ENCODE measurements around the gene ZDHHC5.

DNA sequence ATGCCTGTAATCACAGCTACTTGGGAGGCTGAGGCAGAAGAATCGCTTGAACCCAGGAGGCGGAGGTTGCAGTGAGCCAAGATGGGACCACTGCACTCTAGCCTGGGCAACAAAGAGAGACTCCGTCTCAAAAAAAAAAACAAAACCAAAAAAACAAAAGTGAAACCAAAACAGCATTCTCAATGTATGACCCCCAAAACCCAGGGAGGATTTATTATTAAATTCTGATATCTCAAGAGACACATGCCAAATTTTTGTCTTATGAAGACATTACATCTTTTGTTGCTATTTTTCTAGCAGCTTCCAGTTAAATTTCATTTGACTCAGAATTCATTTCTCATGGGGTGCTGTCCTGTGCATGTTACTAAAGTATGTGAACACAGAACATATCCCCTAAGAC lies 15.3 kb upstream of the ZDHHC5 start:
- no peak for TF ChIP-seq CEBPB (IDR thresholded peaks at IDR 0.05; ENCODE audit: low read depth, low read length)
- TF ChIP-seq POLR2A (IDR thresholded peaks at IDR 0.05; ENCODE audit: low read depth, low read length): no peak
- no peak for TF ChIP-seq CTCF (conservative IDR thresholded peaks at IDR 0.05; ENCODE audit: low read depth, low read length)
- no peak for TF ChIP-seq RAD21 (IDR thresholded peaks at IDR 0.05; ENCODE audit: low read length)
- no peak for TF ChIP-seq RCOR1 (IDR thresholded peaks at IDR 0.05; ENCODE audit: insufficient replicate concordance, low read length)
- TF ChIP-seq USF2 (IDR thresholded peaks at IDR 0.05; ENCODE audit: low read depth, low read length): no peak
- no peak for TF ChIP-seq MAFK (IDR thresholded peaks at IDR 0.05; ENCODE audit: low read depth, low read length)
- no peak for TF ChIP-seq BHLHE40 (IDR thresholded peaks at IDR 0.05; ENCODE audit: low read depth, low read length)
- no peak for TF ChIP-seq SMC3 (IDR thresholded peaks at IDR 0.05; ENCODE audit: low read depth, low read length)
- TF ChIP-seq CHD1 (IDR thresholded peaks at IDR 0.05; ENCODE audit: low read depth, low read length): no peak
- no peak for TF ChIP-seq RFX5 (IDR thresholded peaks at IDR 0.05; ENCODE audit: low read depth, low read length)
- TF ChIP-seq FOS (IDR thresholded peaks at IDR 0.05; ENCODE audit: low read depth, low read length): no peak
